Vagina (tissue), 2 donors: Measurements from ENCODE around the gene SLC17A4.

Experiments used
- CTCF ChIP-seq, 3 experiments: fragments of 450-650 bp in 2 of 3; fragments of 200-600 bp in 1 of 3; sonication (generic) in 1 of 3; IDR thresholded peaks; one replicate each; pipeline ENCODE4 v1.5.1; 2017 to 2019; ENCODE audit warnings: antibody characterized with exemption in 3 of 3, mild to moderate bottlenecking in 2 of 3, moderate library complexity in 2 of 3
- POLR2A ChIP-seq, 2 donors: fragments of 450-650 bp; IDR thresholded peaks; one replicate each; pipeline ENCODE4 v1.6.1; 2017; ENCODE audit warnings: antibody characterized with exemption in 2 of 2, mild to moderate bottlenecking in 2 of 2, moderate library complexity in 2 of 2

GRCh38 chr6:25774120-25774715 lies 19.7 kb downstream of the SLC17A4 start:
- no peak for TF ChIP-seq POLR2A (IDR thresholded peaks at IDR 0.05)
- TF ChIP-seq CTCF (IDR thresholded peaks at IDR 0.05), result no peak
